Lung microvascular endothelial cell (primary cell): ENCODE data around the gene LSG1. TPM values are rescaled to one million over a fixed set of nuclear protein-coding genes. Genes with fewer than 3 reads are reported as not detected.
"Not testable (repeated sequence)": the region's sequence is repeated elsewhere in the genome, so short reads cannot be mapped to it uniquely, and the experiment has no call there.

Experiments used
- DNase-seq, 2 donors: peaks; one replicate each; pipeline versions ENCODE4 v3.0.0 to v3.0.0-alpha.2; 2010; ENCODE audit warnings: low read depth in 2 of 2
- total RNA-seq: library from RNA; depleted of rRNA; stranded (reverse); fragments of >200 nt; gene quantifications from 2 replicates; pipeline ENCODE4 v1.2.1, GENCODE V29; 2014

Gene LSG1
- total RNA-seq, 1 donor from 2014 or later = 54.6 TPM

DNA sequence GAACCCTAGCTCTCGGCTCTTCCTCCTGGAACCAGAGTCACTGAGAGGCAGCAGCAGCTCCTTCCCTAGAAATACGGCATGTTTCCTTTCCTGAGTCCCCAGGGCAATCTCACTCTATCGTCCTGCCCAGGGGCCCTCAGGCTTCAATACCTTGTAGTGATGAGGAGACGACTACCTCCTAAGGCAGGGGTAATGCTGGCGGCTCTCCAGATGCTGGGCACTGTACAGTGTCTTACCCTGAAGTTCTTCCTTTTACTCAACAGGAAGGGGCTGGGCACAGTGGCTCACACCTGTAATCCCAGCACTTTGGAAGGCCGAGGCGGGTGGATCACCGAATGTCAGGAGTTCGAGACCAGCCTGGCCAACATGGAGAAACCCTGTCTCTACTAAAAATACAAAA is 52.2 kb downstream of the LSG1 start:
- DNase-seq = no peak

DNA sequence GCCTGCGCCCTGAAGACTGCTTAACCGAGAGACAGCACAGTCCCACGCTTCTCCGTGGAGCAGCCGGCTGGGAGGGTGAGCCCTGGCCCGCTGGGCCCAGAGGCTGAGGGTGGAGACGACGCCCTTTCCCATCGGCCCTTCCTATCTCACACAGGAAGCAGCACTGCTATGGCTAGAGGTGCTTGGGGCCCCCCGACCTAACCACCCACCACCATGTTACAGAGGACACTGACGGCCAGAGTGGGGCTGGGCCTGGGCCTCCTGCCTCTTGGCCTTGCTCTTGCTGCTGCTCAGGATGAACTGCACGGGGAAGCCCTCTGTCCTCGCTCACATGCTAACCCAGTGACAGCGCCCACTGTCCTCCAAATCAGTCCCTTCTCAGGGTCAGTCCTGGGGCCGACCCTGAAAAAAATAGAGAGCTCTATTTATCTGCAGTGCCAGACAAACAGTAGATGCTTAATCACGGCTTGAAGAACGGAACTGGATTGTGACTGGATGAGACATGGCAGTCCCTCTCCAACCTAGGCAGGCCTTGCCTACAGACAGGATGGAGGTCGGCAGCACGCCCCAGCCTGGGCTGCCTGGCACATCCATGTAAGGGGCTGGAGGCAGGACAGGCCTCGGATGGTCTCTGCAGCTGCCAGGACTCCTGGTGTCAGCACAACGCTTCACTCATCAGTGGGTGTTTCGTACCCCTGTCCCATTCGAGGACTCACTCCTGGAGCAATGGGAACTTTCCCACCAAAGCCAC is 53.0 kb downstream of the LSG1 start:
- DNase-seq = no peak

DNA sequence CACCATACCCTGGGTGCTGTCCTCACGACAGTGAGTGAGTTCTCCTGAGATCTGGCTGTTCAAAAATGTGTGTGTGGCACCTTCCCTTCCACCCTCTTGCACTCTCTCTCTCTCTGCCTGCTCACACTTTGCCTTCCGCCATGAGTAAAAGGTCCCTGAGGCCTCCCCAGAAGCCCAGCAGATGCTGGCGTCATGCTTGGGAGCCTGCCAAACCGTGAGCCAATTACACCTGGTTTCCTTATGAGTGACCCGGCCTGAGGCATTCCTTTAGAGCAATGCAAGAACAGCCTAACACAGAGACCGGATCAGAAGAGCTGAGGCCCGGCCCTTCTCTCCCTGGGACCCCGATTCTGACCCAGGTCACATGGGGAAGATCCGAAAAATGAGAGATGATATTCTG is 54.2 kb downstream of the LSG1 start:
- peak in 1 of 2 donors; percentile 29 for DNase-seq

DNA sequence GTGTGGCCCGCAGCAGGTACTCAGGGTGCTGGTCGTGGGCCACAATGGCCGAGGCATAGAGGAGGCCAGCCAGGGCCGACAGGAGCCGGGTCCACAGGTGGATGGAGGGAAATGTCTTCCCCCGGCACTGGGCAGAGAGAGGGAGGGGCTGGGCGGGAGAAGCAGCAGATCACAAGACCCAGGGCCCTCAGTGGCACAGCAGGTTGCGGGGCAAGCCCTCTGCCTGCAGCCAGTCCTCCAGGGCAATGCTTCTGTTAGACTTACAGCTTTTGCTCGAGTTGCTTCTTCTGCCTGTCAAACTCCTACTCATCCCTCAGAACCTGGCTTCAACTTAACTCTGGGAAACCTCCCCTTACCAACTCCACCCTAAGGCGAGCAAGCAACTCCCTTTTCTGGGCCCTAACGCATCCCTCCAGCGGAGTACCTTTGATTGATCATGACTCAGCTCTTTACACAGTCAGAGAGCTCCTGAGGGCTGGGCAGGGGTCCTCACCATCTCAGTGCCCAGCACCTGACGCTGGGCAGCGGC is 54.8 kb downstream of the LSG1 start:
- DNase-seq = no peak

DNA sequence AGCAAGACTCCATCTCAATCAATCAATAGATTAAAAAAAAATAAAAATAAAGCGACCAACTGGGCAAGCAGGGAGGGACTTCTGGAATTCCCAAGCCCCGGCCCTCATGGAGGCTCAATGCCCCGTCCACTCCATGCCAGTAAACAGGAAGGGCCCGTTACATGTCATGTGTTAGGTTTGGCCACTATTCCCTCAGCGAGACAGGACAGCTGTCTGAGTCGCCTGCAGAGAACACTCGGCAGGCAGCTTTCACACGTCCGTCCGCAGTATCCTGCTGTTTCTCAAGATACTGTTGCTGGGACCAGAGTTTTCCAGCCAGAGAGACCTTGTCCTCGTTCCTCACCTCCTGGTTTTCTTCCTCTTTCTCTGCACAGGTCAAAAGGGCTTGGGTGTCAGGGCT is 56.8 kb downstream of the LSG1 start:
- DNase-seq = peak in 1 of 2 donors; percentile 63

DNA sequence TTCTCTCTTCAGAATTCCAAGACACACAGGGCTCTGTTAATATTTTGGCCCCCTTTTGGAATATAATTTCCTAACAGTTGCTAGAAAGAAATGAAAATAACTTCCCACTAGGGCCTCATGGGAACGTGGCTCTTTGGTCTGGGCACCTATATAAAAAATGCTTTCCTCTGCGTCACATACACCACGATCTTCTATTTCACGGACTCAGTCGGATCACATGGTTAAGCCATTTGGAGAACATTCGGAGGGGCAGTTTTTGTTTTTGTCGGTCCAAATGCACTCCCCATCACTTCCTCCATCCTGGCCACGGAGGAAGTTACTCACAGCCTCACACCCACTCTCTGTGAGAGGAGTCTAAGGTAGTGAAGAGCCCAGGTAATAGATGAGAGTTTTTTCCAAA is 59.8 kb downstream of the LSG1 start:
- DNase-seq = no peak

DNA sequence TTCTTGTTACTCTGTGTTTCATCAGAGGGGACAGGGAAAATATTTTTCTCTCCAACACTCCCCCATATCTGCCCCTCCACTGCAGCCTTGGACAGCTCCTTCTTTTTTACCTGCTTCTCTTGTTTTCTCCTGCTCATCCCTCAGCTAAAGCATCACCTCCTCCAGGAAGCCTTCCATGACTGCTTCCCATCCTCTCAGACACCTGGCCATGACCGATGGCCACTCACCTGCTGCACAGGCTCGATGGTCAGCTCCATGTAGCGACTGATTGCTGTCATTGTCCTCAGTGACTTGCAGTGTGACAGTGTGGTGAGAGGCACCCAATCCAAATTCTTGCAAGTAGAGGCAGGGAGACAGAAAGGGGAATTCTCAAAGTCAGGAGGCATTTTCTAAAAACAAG is 61.3 kb downstream of the LSG1 start:
- no peak for DNase-seq

DNA sequence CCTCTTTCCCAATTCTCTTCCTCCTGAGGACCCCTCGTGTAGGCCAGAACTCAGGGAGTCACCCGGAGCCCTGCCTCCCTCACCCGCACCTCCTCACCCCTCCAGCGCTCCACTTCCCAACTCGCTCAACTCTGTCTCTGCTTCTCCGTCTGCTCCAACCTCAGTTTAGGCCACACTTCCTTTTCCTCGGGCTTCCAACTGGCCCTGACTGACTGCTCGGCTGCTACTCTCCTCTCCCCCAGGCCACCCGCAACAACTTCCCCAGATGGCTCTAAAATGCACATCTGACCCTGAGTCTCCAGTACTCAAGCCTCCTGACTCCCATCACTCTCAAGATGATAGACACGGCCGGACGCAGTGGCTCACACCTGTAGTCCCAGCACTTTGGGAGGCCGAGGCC is 62.4 kb downstream of the LSG1 start:
- DNase-seq = no peak

DNA sequence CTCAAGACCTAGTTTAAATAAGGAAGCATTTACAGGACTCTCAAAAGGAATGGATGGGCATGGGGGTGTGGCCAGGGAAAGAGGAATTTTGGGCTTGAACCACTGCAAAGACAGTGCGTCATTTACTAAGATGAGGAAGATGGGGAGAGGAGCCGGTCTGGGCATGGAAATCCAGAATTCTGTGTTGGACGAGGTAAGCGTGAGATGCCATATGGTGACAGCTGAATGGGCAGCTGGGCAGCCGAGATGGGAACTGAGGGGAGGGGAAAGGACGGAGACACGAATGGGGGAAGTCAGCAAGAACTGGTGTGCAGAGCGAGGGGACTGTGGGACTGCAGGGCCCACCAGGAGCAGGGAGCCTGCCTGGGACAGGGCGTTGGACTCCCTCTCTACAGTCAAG is 63.0 kb downstream of the LSG1 start:
- no peak for DNase-seq

DNA sequence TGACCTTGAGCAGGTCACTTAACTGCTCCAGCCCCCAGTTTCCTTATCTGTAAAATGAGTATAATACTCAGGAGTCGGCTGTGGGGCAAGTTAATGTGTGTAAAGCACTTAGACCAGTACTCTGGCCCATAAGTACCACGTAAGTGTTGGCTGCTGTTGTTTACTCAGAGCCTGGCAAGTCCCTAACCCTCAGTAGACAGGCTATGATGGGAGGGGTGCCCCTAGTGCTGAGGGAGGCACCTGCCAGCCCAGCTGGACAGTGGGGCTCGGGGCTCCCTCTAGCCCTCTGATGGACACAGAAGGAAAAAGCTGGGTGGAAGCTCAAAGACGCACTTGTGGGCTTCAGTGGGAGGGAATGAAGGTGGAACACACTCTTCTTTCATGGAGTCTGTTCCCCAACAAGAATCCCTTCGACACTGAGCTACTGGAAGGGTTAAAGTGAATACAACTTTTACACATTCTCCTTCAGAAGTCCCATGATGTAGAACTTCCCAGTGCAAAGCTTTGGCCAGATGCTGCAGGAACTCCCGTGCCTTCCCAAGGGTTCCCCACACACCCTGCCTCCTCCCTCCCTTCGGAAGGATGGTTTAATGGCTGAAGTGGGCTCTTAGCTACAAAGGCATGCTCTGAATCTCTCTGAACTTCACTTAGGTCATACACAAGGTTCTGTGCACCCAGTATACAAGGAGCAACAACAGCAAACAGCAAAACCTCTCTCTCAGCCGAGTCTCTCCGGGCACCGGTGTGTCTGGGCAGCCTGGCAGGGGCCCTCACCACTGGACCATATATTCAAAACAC is 64.2 kb downstream of the LSG1 start:
- DNase-seq = no peak

DNA sequence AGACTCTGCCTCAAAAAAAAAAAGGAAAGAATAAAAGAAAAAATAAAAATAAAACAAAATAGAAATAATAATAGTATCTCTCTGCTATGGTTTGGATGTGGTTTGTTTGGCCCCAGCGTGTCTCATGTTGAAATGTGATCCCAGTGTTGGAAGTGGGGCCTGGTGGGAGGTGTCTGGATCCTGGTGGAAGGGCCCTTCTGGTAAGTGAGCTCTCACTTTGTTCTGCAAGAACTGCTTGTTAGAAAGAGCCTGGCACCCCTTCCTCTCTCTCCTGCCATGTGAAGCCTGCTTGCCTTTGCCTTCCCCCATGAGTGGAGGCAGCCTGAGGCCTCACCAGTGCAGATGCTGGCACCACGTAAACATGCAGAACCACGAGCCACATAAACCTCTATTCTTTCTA is 65.0 kb downstream of the LSG1 start:
- no peak for DNase-seq

DNA sequence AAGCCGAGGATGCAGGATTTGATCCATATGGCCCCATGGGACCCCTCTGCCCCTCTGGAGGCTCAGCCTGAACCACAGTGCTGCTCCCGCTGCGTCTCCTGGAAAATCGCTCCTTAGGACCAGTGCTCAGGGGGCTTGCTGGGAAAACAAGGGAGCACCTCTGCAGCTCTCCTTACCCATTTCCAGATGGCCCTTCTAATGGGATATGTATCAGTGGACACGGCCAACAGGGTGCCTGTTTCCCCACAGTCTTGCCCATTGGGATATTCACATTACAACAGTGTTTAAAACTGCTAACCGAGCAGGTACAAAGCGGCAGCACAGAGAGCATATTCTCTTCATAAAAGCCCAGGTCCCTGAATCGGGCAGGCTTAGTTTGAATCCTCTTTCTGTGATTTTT is 65.8 kb downstream of the LSG1 start:
- no peak for DNase-seq

DNA sequence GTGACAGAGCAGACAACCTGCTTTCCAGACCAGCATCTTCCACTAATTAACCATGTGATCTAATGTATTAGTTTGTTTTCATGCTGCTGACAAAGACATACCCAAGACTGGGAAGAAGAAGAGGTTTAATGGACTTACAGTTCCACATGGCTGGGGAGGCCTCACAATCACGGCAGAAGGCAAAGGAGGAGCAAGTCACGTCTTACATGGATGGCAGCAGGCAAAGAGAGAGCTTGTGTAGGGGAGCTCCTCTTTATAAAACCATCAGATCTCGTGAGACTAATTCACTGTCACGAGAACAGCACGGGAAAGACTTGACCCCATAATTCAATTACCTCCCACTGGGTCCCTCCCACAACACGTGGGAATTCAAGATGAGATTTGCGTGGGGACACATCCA is 66.7 kb downstream of the LSG1 start:
- not testable (repeated sequence) for DNase-seq

DNA sequence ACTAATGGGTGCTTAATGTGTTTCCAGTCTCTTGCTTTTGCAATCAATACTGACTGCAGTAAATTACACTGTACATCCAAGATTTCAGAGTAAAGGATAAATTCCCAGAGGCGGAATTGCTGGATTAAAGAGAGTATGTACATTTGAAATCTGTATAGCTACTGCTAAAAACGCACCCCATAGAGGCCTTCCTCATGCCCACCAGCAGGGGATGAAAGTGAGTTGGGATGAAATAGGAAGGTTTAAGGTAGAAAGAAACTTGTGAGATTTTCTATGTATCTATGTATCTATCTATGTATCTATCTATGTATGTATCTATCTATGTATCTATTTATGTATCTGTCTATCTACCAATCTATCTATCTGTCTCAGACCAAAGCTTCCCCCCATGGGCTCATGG is 67.2 kb downstream of the LSG1 start:
- DNase-seq = peak in 1 of 2 donors; percentile 28

DNA sequence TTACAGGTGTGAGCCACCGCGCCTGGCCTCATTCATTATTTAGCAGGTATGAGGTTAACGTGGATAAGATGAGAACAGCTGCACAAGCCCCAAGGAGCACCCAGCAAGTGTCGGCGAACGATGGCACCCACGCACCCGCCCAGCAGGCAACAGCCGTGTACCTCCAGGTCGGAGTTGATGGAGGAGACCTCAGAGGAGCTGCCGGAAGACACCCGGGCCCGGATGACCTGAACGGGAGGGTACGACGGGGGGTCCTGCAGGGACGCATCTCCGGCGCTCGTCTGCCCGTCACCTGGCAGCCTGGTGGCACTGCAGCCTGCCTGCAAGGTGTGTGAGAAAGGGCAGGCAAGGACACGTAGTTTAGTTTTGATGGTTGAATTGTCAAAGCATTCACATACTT is 67.9 kb downstream of the LSG1 start:
- no peak for DNase-seq

DNA sequence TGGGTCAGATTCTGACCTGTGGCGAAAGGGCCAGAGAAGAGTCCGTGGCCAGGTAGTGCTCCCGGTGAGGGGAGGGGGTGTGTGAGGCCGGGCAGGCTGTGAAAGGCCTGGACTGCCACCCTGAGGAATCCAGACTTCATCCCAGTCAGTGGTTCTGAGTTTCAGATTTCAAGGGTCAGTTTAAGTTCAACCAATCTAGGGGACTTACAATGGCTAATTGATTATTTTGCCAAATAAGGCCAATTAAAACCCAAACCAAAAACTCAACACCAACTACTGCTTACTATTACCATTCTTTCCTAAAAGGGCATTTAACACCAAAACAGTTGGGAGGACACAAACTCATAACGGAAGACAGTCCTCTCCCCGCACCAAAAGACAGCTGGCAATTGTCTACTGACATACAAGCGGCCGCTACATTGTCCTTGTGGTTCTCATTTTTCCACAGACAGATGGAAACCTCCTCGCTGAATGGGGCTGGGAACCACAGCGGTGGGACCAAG is 69.3 kb downstream of the LSG1 start:
- no peak for DNase-seq

DNA sequence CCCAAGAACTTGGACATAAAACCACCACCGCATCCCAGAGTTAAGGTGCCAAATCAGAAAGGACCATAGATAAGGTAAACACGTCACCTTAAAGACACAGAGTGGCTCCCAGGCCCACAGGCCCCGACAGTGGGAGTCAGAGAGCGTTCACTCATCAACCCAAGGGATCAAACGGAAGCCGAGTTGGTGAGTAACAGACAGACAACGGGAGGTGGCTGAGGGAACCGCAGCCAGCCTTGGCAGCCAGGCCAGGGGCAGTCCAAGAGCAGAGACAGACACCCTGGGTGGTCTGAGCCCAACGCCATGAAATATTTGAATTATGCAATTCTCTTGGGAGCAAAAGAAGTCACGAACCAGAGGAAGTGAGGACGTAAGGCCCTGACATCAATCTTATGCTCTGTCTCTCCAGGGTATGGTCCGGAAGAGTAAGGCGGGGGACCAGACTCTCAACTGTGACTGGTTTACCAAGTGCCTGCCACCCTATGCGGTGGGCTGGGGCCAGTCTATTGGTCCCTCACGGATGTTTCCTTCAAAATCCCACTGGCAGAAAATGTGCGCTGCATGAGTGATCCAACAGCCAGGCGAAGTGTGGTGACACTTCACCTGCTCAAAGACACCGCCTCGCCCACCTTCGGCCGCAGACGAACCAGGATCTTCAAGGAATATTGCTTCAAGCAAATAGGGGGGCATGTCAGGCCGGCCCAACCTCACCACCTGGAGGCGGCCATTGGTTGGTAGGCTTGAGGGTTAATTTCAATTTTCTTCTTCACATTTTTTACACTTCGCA is 73.0 kb downstream of the LSG1 start:
- no peak for DNase-seq

DNA sequence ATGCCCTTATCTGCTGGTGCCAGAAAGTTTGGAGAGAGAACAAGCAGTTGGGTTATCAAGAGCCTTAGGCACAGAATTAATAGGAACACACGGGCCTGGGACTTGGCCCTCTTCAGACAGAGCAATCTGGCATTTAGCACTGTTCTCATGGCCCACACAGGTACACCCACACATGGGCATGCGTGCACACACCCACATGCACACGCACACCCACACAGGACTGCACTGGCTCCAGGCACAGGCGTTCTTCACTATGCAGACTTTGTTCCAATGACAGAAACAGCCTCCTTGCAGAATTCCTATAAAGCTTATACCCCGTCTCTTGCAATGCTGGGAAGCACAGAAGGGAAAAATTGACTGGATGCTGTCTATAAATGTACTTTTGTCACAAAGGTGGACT is 75.1 kb downstream of the LSG1 start:
- DNase-seq = no peak

DNA sequence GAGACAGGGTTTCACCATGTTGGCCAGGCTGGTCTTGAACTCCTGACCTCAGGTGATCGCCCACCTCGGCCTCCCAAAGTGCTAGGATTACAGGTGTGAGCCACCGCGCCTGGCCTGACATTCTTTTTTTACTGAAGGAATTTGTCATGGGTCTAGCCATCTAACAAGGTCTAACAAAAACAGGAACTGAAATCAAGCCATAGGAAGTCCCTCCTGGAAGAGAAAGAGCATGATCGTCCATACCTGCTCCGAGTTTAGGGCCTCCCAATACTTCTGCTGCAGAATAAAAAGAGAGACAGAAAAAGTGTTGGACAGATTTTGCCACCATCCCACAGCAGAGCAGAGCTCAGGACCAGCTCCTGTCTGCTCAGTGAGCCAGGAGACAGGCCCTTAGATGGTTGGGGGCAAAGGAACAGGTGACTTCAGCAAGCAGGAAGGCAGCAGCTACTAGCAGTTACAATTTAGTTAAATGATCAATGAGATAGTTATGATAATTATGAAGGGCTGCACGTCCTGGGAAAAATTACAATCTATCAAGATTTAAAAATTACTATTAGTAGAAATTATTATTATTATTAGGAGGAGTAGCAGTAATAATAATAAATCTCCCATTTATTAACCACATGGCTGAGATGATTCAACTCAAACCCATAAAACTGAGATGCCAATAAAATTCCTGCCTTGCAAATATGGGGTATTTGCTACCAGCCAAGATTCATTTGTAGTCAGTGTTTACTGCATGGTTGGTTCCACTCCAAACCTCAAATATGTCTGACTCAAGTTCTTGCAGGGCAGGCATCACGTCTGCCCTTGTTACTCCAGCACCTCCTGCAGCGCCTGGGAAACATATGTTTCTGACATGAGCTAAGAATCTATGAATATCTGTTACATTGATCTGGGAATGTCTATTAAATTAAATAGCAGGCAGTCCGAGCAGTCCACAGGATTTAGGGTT is 78.9 kb downstream of the LSG1 start:
- DNase-seq = peak in 1 of 2 donors; percentile 97
